GM23338 (cell line): ENCODE data around the gene ABHD16A. TPM values are rescaled to one million over a fixed set of nuclear protein-coding genes. Genes with fewer than 3 reads are reported as not detected.

ENCODE experiments used
- ATAC-seq: fragments of 200-7000 bp; cut with Tn5 transposase; 3 replicates; pipeline ENCODE4 v1.9.1; 2020
- DNase-seq: peaks from one replicate; pipeline ENCODE4 v3.0.0-alpha.2; 2015; ENCODE audit warnings: low spot score
- H2AFZ ChIP-seq: fragments of 200-600 bp; sonication (generic); 2 replicates; pipeline ENCODE4 v1.8.0; 2016; ENCODE audit warnings: antibody characterized with exemption, mild to moderate bottlenecking, moderate library complexity
- H3F3A ChIP-seq: fragments of 200-600 bp; sonication (generic); replicated peaks from 2 replicates; pipeline ENCODE4 v1.8.0; 2017; ENCODE audit warnings: antibody characterized with exemption, mixed run types, low read depth
- H3K27ac ChIP-seq: fragments of 200-600 bp; sonication (generic); 2 replicates; pipeline ENCODE4 v1.6.1; 2016; ENCODE audit warnings: low read depth
- H3K27me3 ChIP-seq: fragments of 200-600 bp; sonication (generic); 2 replicates; pipeline ENCODE4 v1.8.0; 2016; ENCODE audit warnings: mild to moderate bottlenecking, mixed run types, moderate library complexity; ENCODE audit not compliant: insufficient read depth
- H3K36me3 ChIP-seq: fragments of 200-600 bp; sonication (generic); 2 replicates; pipeline ENCODE4 v1.8.0; 2016; ENCODE audit warnings: mild to moderate bottlenecking; ENCODE audit not compliant: insufficient read depth
- H3K4me1 ChIP-seq: fragments of 200-600 bp; sonication (generic); 2 replicates; pipeline ENCODE4 v1.8.0; 2016; ENCODE audit warnings: mild to moderate bottlenecking, moderate library complexity; ENCODE audit not compliant: insufficient read depth
- H3K4me2 ChIP-seq: fragments of 200-600 bp; sonication (generic); 2 replicates; pipeline ENCODE4 v1.7.1; 2017; ENCODE audit warnings: mixed run types
- H3K4me3 ChIP-seq: fragments of 200-600 bp; sonication (generic); 2 replicates; pipeline ENCODE4 v1.6.1; 2016; ENCODE audit warnings: mixed run types
- H3K79me2 ChIP-seq: fragments of 200-600 bp; sonication (generic); replicated peaks from 2 replicates; pipeline ENCODE4 v1.8.0; 2017; ENCODE audit warnings: mild to moderate bottlenecking; ENCODE audit not compliant: insufficient read depth
- H3K9me2 ChIP-seq: fragments of 200-600 bp; sonication (generic); 2 replicates; pipeline ENCODE4 v1.8.0; 2017; ENCODE audit not compliant: insufficient read depth
- H4K20me1 ChIP-seq: fragments of 200-600 bp; sonication (generic); replicated peaks from 2 replicates; pipeline ENCODE4 v1.8.0; 2017; ENCODE audit warnings: mild to moderate bottlenecking; ENCODE audit not compliant: insufficient read depth
- H3K27ac Mint-ChIP-seq: 2 replicates; pipeline ENCODE4 v1.8.0; 2020; ENCODE audit warnings: inconsistent platforms, mild to moderate bottlenecking, moderate library complexity, mixed read lengths
- H3K27me3 Mint-ChIP-seq: 3 replicates; pipeline ENCODE4 v1.8.0; 2022; ENCODE audit warnings: low read depth, mild to moderate bottlenecking, moderate library complexity, mixed read lengths, inconsistent platforms; ENCODE audit not compliant: insufficient read depth, poor library complexity
- H3K36me3 Mint-ChIP-seq: 3 replicates; pipeline ENCODE4 v1.8.0; 2021; ENCODE audit warnings: low read depth, mild to moderate bottlenecking, inconsistent platforms, moderate library complexity, mixed read lengths
- H3K4me1 Mint-ChIP-seq: 3 replicates; pipeline ENCODE4 v1.8.0; 2020; ENCODE audit warnings: mild to moderate bottlenecking, inconsistent platforms, mixed read lengths
- H3K4me3 Mint-ChIP-seq: 3 replicates; pipeline ENCODE4 v1.8.0; 2021; ENCODE audit warnings: moderate library complexity, mild to moderate bottlenecking, inconsistent platforms, mixed read lengths
- H3K9me3 Mint-ChIP-seq: 3 replicates; pipeline ENCODE4 v1.8.0; 2020; ENCODE audit warnings: moderate library complexity, mild to moderate bottlenecking, inconsistent platforms, mixed read lengths
- EZH2 ChIP-seq: fragments of 200-600 bp; sonication (generic); IDR thresholded peaks from one replicate; pipeline ENCODE4 v1.8.0; 2017; ENCODE audit warnings: antibody characterized with exemption, mild to moderate bottlenecking, low read depth; ENCODE audit not compliant: unreplicated experiment
- NANOG ChIP-seq: IDR thresholded peaks from 2 replicates; pipeline ENCODE4 v1.6.1; 2016; ENCODE audit warnings: antibody characterized with exemption, borderline replicate concordance
- ZNF114 ChIP-seq: fragments of 250-450 bp; sonication (Bioruptor Pico); IDR thresholded peaks from 2 replicates; pipeline ENCODE4 v1.5.0; 2020; ENCODE audit warnings: mild to moderate bottlenecking, moderate library complexity
- ZNF331 ChIP-seq: fragments of 250-450 bp; sonication (Bioruptor Pico); IDR thresholded peaks from 2 replicates; pipeline ENCODE4 v1.5.0; 2020; ENCODE audit warnings: low read depth, mild to moderate bottlenecking, moderate library complexity
- ZNF462 ChIP-seq: fragments of 250-450 bp; sonication (Bioruptor Pico); IDR thresholded peaks from 2 replicates; pipeline ENCODE4 v1.5.0; 2020; ENCODE audit warnings: mild to moderate bottlenecking, moderate library complexity
- polyA plus RNA-seq: library from polyadenylated mRNA; unstranded; fragments of >200 nt; fragmentation: Nextera tagmentation; extraction: Ambion mirVana; gene quantifications from 2 replicates; pipeline ENCODE4 v1.2.1, GENCODE V29; 2016
- total RNA-seq: library from RNA; depleted of rRNA; stranded (reverse); fragments of >200 nt; shearing (Covaris generic); gene quantifications from 2 replicates; pipeline ENCODE4 v1.2.3, GENCODE V29; 2014

The ABHD16A gene
- total and polyA plus RNA-seq, 2 experiments from 2014 or later: 26.9 to 37.0 TPM

- Histone ChIP-seq H3K4me3 (no peak overlapping the region), H3K9me2 (no peaks in the 10 kb centered on the region), H3K79me2 (no peaks in the 10 kb centered on the region), H3K27me3 (no peaks in the 10 kb centered on the region), H3K4me2 (no peak overlapping the region), H3K4me1 (no peaks in the 10 kb centered on the region), H4K20me1 (no peaks in the 10 kb centered on the region; the same call in 1 of the 2 replicates), H3K36me3 (no peaks in the 10 kb centered on the region), H3K27ac (no peak overlapping the region), H3F3A (0 out of 2 replicates have a peak, but pooled peaks cover 4% of the 10 kb centered on the region), H2AFZ (no peak overlapping the region)
- Mint-ChIP-seq H3K9me3 (no peaks in the 10 kb centered on the region), H3K27me3 (peaks cover 8% of the 10 kb centered on the region), H3K36me3 (peaks cover 13% of the 10 kb centered on the region), H3K4me3 (no peak overlapping the region), H3K4me1 (peaks cover 6% of the 10 kb centered on the region), H3K27ac (no peak overlapping the region)
- TF ChIP-seq ZNF114 (no peak), ZNF462 (CRISPR knock-in tag) (no peak), NANOG (no peak), ZNF331 (CRISPR knock-in tag) (no peak)
- DNase-seq: no peak
- no peak for ATAC-seq
Measured at GRCh38 chr6:31749301-31750036, 46.3 kb upstream of the ABHD16A start.

GRCh38 chr6:31744422-31744821 lies 41.3 kb upstream of the ABHD16A start:
- Histone ChIP-seq H2AFZ (no peak overlapping the region), H3K36me3 (peaks cover 4% of the 10 kb centered on the region; the same call in 1 of the 2 replicates), H3K4me2 (no peak overlapping the region), H3K79me2 (no peaks in the 10 kb centered on the region), H3K27me3 (no peaks in the 10 kb centered on the region), H3K4me3 (no peak overlapping the region), H3K4me1 (peaks cover 7% of the 10 kb centered on the region), H3F3A (no peaks in the 10 kb centered on the region), H3K27ac (peak overlapping the region; percentile 66; the same call in 1 of the 2 replicates), H3K9me2 (no peaks in the 10 kb centered on the region), H4K20me1 (no peaks in the 10 kb centered on the region)
- ATAC-seq (no peak), DNase-seq (no peak)
- H3K4me3 Mint-ChIP-seq: no peak overlapping the region
- peaks cover 17% of the 10 kb centered on the region for H3K4me1 Mint-ChIP-seq
- H3K27ac Mint-ChIP-seq: no peak overlapping the region; the same call in 1 of the 2 replicates
- peaks cover 31% of the 10 kb centered on the region for H3K36me3 Mint-ChIP-seq
- H3K9me3 Mint-ChIP-seq: no peaks in the 10 kb centered on the region; the same call in 2 of the 3 replicates
- no peak for TF ChIP-seq EZH2
- peaks cover 15% of the 10 kb centered on the region for H3K27me3 Mint-ChIP-seq
